Measurements from ENCODE around the gene HBG1.
A peak's percentile ranks its signal among the peaks of the same experiment; 100 is the strongest.

HBG1 gene

DNA sequence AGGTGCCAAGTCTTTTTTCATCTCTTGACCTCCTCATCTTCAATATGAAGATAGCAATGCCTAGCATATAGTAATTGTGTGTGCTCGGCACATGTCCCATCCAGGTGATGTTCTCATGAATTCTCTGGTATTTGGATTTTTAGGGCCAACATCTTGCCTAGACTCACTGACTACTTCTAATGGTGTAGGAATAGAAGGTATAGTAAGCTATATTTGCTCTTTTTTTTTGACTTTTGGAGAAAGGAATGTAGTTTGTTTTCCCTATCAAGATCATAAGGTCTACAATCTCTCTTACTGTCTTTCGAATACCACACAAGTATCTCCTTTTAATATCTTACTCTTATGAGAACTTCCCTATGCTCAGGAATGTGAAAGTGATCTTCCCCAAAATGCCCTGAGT, 18.5 kb downstream of the HBG1 start:
- H3K27ac ChIP-seq (ENCODE audit: low read length) = peak overlapping the region; percentile 89; the same call in 1 of the 2 replicates
- H3K4me1 ChIP-seq (ENCODE audit: low read length) = peaks cover 65% of the 10 kb centered on the region
- H3K4me3 ChIP-seq (ENCODE audit: low read length) = no peak overlapping the region
- TF ChIP-seq EZH2 (optimal IDR thresholded peaks at IDR 0.05; ENCODE audit: low read depth, low read length) (no peak), CTCF (IDR thresholded peaks at IDR 0.05; ENCODE audit: low read length) (no peak), EZH2phosphoT487 (IDR thresholded peaks at IDR 0.05; ENCODE audit: low read length) (no peak)
- DNase-seq = no peak
- H3K9ac ChIP-seq (ENCODE audit: low read length) = no peak overlapping the region
- no peaks in the 10 kb centered on the region for H3K9me2 ChIP-seq (replicated peaks; ENCODE audit: insufficient read depth, low read length)
- no peaks in the 10 kb centered on the region for H3K27me3 ChIP-seq (replicated peaks; ENCODE audit: insufficient read depth, low read length)
- no peaks in the 10 kb centered on the region for H4K20me1 ChIP-seq (ENCODE audit: insufficient read depth, low read length)
- peaks cover 7% of the 10 kb centered on the region for H3K79me2 ChIP-seq (ENCODE audit: low read length)
- no peaks in the 10 kb centered on the region for H3K36me3 ChIP-seq (replicated peaks; ENCODE audit: insufficient read depth, low read length)
- H2AFZ ChIP-seq (ENCODE audit: low read length) = no peak overlapping the region
- H3K4me2 ChIP-seq (ENCODE audit: low read depth, low read length) = peak overlapping the region; percentile 63
- peaks cover 46% of the 10 kb centered on the region for H3F3A ChIP-seq (ENCODE audit: insufficient read depth, low read length)
- H3K9me3 ChIP-seq (replicated peaks; ENCODE audit: insufficient read depth, low read length) = no peaks in the 10 kb centered on the region

DNA sequence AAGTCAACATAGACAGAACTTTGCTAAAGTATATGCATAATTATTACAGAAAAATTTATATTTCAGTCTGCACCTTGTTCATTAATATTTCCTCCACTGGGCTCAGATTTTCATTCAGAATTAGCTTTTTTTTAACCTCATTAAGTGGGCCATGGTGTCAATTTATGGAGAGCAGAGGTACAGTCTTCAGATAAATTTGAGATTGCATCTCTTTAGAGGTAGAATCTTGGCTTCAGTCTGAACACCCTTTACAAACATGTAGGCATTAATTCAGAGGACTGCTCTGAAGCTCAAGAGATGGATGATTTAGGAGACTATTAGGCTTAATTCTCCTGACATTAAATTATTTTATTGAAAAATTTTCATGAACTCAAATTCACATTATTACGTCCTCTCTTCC, 19.4 kb downstream of the HBG1 start:
- peaks cover 60% of the 10 kb centered on the region for H3K4me1 ChIP-seq (ENCODE audit: low read length)
- peak overlapping the region; percentile 36; the same call in 1 of the 2 replicates for H3K9ac ChIP-seq (ENCODE audit: low read length)
- no peak for TF ChIP-seq EZH2 (optimal IDR thresholded peaks at IDR 0.05; ENCODE audit: low read depth, low read length)
- no peak for TF ChIP-seq EZH2phosphoT487 (IDR thresholded peaks at IDR 0.05; ENCODE audit: low read length)
- TF ChIP-seq CTCF (IDR thresholded peaks at IDR 0.05; ENCODE audit: low read length) = no peak
- no peaks in the 10 kb centered on the region for H3K9me3 ChIP-seq (replicated peaks; ENCODE audit: insufficient read depth, low read length)
- no peaks in the 10 kb centered on the region for H3K9me2 ChIP-seq (replicated peaks; ENCODE audit: insufficient read depth, low read length)
- H2AFZ ChIP-seq (ENCODE audit: low read length) = peak overlapping the region; percentile 25; the same call in 1 of the 2 replicates
- peak overlapping the region; percentile 63 for H3K4me2 ChIP-seq (ENCODE audit: low read depth, low read length)
- H4K20me1 ChIP-seq (ENCODE audit: insufficient read depth, low read length) = no peaks in the 10 kb centered on the region
- H3K36me3 ChIP-seq (replicated peaks; ENCODE audit: insufficient read depth, low read length) = no peaks in the 10 kb centered on the region
- DNase-seq = no peak
- H3K79me2 ChIP-seq (ENCODE audit: low read length) = peaks cover 7% of the 10 kb centered on the region
- peaks cover 46% of the 10 kb centered on the region for H3F3A ChIP-seq (ENCODE audit: insufficient read depth, low read length)
- H3K27ac ChIP-seq (ENCODE audit: low read length) = peak overlapping the region; percentile 89
- no peaks in the 10 kb centered on the region for H3K27me3 ChIP-seq (replicated peaks; ENCODE audit: insufficient read depth, low read length)
- peak overlapping the region; percentile 27; the same call in 1 of the 2 replicates for H3K4me3 ChIP-seq (ENCODE audit: low read length)

DNA sequence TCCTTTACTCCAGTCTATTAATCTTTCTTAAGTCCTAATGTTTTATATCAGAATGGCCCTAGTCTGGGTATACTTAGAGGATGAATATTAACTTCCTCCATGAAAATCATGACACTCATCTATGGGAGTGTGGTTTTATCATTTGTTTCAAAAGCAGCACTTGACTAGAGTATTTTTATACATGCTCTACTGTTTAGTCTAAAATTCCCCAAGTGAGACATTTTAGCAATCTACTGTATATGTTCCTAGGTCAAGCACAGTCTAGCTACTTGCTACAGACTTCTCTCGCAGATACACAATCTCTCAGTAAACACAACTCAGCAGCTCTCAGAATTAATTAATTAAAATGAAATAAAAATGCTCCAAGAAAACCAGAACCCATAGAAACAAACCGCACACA, 19.9 kb downstream of the HBG1 start:
- Histone ChIP-seq H4K20me1 (ENCODE audit: insufficient read depth, low read length) (no peaks in the 10 kb centered on the region), H3K9ac (ENCODE audit: low read length) (peak overlapping the region; percentile 36; the same call in 1 of the 2 replicates), H3K36me3 (replicated peaks; ENCODE audit: insufficient read depth, low read length) (no peaks in the 10 kb centered on the region), H3K9me2 (replicated peaks; ENCODE audit: insufficient read depth, low read length) (no peaks in the 10 kb centered on the region), H3K4me1 (ENCODE audit: low read length) (peaks cover 57% of the 10 kb centered on the region), H3K27ac (ENCODE audit: low read length) (peak overlapping the region; percentile 89), H3K79me2 (ENCODE audit: low read length) (peaks cover 7% of the 10 kb centered on the region), H2AFZ (ENCODE audit: low read length) (no peak overlapping the region), H3F3A (ENCODE audit: insufficient read depth, low read length) (peaks cover 46% of the 10 kb centered on the region), H3K27me3 (replicated peaks; ENCODE audit: insufficient read depth, low read length) (no peaks in the 10 kb centered on the region), H3K4me3 (ENCODE audit: low read length) (peak overlapping the region; percentile 27), H3K9me3 (replicated peaks; ENCODE audit: insufficient read depth, low read length) (no peaks in the 10 kb centered on the region), H3K4me2 (ENCODE audit: low read depth, low read length) (peak overlapping the region; percentile 63)
- TF ChIP-seq EZH2phosphoT487 (IDR thresholded peaks at IDR 0.05; ENCODE audit: low read length) (no peak), CTCF (IDR thresholded peaks at IDR 0.05; ENCODE audit: low read length) (no peak), EZH2 (optimal IDR thresholded peaks at IDR 0.05; ENCODE audit: low read depth, low read length) (no peak)
- DNase-seq = no peak
